GM21825 (cell line): ENCODE data around the gene CAND2.

Experiments used
- ATAC-seq: cut with Tn5 transposase; IDR thresholded peaks from one replicate; pipeline ENCODE4 v1.9.1; 2021; ENCODE audit warnings: mild to moderate bottlenecking, moderate library complexity; ENCODE audit not compliant: unreplicated experiment

Gene CAND2

DNA sequence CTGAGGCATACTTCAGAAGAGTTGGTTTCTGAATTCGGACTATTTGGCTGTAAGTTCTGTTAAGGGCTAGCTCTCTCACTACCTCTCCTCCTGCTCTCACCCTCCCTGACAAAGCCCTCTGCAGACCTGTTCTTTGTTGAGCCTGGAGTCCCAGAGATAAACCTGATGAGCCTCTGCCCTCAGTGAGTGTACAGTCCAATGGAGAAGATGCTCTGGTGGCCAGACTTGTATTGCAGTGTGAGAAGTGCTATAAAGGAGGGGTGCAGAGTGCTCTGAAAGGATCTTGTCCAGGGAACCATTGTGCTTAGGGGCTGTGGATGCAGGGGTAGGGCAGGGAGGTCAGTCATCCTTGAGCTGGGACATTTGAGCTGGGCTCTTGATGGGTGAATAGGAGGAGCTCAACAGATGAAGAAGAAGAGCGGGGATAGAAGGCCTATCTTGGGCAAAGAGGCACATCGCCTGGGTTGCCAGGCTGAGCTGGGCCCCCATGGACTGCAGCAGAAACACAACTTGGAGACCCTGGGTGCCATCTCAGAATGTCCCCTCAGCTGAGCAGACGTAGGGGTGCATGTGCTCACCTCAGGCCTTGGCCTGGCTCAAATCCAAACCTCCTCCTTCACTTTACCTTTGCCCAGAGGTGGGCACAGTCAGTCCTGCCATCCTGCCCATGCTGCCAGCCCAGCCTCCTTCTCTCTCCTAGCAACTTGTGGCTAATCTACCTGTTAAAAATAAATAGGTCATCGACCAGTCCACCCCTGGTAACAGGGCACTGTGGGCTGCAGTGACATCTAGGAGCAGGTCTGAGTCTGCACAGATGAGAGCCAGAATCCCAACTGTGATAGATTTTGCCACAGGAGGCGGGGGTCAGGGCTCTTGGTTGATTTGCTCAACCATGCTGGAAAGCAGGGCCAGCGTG, 3.3 kb downstream of the CAND2 start:
- no peak for ATAC-seq

DNA sequence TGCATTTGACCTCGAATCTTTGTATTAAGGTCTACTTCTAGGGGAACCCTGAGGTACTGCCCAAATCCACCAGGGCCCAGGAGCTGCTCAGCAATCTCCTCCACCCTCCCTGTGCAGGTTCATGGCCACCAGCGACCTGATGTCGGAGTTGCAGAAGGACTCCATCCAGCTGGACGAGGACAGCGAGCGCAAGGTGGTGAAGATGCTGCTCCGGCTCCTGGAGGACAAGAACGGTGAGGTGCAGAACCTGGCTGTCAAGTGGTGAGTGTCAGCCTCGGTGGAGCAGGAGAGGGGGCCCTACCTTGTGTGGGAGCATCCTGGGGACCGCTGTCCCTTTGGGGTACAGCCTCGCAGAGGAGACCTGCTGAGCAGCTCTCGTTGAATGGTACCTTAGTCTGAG, 6.9 kb downstream of the CAND2 start:
- ATAC-seq, result no peak

DNA sequence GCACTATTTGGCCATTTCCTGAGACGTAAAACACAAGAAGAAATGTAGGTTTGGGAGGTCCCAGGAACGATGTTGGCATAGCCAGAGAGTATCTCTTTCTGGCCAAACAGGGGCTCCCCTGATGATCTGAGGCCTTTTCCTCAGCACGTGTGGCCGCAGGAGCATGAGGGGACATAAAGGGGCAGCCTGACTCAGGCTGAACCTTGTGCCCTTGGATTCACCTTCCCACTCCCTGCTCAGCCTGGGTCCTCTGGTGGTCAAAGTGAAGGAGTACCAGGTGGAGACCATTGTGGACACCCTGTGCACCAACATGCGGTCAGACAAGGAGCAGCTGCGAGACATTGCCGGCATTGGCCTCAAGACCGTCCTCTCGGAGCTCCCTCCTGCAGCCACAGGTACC, 10.6 kb downstream of the CAND2 start:
- no peak for ATAC-seq

DNA sequence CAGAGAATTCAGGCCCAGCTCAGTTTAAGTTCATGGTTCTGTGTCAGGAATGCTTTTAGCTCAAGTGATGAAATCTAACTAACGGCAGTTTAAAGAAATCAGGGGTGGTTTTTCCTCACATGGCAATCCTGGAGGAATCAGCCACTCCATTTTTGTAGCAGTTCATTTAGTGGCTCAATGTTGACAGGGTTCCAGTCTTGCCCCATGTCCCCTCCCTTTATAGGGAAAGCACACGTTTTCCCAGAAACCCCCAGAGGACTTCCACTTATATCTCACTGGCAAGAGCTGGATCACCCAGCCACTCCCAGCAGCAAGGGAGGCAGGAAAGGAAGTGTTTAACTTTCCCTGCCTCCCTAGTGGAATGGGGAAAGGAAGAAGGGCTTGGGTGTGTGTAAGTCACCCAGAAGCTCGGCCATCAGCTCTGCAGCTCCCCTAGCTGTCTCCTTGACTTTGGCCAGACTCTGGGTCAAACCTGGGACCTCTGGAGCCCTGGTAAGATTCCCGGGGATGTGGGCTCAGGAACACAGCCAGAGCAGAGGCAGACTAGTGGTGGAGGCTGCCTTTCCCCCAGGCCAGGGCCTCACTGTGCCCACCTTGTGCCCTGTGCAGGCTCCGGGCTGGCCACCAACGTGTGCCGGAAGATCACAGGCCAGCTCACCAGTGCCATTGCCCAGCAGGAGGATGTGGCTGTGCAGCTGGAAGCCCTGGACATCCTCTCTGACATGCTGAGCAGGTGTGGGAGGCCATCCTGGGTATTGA, 11.3 kb downstream of the CAND2 start:
- ATAC-seq, result no peak

DNA sequence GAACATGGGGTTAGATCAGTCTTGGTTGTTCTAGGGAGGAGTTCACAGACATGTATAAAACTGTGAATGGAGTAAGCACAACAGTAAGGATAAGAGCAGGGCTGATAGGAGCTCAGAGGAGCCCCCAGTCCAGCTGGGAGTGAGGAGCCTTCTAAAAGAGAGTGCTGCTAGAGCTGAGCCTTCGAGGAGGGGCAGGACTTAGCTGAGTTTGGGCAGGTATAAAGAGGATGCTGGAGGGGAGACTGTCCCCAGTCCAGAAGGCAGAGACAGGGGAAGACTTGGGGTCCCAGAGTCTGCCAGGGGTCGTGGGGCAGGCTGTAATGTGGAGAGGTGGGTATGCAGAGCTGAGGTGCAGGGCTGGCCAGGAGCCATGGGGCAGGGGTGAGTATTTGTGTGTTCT, 12.1 kb downstream of the CAND2 start:
- ATAC-seq, result no peak

DNA sequence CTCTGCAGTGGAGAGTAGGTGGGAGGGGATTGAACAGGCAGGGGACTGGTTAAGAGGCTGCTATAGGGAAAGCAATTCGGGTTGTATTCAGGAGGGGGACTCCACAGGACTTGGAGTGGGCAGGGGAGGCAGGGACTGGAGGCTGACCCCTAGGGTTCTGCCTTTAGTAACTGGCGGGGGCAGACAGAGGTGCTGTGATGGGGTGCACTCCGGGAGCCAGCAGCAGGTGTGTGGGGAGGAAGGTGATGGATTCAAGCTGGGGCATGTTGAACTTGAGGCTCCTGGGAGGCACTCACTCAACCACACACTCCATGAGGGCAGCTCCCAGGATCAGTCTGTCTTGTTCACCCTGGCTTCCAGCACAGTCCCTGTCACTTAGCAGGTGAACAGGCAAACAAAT, 12.5 kb downstream of the CAND2 start:
- no peak for ATAC-seq

DNA sequence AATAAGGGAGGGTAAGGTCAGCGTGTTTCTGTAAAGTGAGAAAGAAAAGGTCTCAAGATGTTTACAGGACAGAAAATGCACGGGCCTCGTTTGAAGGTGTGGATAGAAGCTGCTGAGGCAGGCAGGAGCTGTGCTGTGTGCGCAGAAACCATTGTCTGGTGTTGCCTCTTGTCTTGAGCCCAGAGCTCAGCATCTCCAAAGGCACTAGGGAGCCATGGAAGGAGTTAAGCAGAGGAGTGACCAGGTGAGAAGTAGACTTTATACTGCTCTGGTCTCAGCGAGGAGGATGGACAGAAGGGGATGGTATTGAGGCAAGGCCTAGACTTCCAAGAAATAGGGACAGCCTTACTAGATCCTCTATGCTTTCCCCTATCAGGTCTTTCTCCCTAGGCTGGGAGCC, 13.0 kb downstream of the CAND2 start:
- ATAC-seq, result no peak

DNA sequence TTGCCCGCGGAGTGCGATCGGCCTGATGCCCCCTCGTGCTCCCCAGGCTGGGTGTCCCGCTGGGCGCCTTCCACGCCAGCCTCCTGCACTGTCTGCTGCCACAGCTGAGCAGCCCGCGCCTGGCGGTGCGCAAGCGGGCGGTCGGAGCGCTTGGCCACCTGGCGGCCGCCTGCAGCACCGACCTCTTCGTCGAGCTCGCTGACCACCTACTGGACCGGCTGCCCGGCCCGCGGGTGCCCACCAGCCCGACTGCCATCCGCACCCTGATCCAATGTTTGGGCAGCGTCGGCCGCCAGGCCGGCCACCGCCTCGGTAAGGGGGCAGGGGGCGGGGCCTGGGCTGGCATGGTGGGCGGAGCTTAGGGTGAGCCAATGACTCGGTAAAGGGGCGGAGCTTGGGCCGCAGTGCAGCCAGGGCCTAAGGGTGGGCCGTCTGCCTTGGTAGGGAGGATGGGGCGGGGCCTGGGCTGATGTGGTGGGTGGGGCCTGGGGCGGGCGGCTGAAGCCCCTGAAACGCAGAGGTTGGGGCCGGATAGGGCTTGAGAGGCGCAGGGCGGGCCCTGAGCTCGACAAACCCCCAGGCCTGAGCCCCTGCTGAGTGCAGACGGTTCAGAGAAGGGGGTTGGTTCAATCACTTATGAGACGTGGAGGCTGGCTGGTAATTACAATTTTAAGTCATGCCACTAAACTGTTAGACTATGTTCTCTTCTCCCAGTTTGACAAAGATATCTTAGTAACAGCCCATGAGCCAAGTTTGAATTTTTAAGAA, 13.7 kb downstream of the CAND2 start:
- ATAC-seq, result peak; percentile 99

DNA sequence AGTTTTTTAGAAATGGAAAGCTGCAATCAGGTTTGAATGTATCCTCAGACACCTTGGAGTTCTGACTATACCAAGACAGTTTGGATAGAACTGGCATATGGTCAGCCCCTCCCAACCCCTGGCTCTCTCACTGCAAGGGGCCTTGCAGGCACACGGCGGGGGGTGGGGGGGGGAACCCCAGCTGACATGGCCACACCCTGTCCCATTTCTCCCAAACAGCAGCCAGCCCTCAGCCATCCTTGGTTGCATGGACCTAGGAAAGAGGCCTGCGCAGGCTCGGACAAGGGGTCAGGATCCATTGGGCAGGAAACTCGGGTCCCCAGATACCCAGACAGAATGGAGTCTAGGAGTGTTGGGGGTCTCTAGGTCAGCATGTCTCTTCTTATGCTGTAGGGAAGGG, 14.5 kb downstream of the CAND2 start:
- ATAC-seq, result no peak

DNA sequence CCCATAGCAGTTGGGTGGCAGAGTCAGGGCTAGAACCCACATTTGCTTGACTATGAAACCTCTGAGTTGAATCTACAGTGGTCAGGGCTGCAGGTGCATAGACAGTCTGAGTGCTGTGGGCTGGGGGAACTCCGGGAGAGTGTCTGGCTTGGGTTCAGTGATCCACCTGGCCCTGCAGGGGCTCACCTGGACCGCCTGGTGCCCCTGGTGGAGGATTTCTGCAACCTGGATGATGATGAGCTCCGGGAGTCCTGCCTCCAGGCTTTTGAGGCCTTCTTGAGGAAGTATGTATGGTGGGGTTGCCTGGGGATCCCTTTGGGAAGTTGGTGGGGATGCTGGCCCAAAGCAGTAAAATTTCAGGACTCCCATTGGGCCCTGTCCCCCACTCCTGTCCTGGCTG, 16.3 kb downstream of the CAND2 start:
- no peak for ATAC-seq

DNA sequence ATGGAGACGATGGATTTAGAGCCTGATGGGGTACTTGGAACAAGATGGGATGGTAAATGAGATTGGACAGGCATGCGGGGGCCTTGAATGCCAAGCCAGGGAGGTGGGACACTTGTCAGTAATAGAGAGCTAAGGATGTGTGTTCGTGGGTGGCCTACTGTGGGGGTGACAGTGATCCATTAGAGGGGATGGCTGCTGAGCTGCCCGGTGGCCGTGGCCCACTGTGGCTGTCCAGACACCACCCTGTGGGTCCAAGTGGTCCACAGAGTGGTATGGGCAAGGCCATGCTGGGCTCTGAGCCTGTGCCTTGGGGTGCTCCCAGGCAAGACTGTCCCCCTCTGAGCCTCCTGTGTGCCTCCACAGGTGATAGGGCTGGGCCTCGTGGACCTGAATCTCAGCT, 17.5 kb downstream of the CAND2 start:
- ATAC-seq, result no peak

DNA sequence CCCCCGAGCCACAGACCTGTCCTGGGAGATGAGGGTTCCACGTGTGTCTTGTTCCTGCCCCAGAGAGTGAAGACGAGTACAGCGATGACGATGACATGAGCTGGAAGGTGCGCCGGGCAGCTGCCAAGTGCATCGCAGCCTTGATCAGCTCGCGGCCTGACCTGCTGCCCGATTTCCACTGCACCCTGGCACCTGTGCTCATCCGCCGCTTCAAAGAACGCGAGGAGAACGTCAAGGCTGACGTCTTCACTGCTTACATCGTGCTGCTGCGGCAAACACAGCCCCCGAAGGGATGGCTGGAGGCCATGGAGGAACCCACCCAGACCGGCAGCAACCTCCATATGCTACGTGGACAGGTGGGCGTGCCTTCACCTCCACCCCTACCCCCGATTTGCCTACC, 18.6 kb downstream of the CAND2 start:
- ATAC-seq, result no peak

DNA sequence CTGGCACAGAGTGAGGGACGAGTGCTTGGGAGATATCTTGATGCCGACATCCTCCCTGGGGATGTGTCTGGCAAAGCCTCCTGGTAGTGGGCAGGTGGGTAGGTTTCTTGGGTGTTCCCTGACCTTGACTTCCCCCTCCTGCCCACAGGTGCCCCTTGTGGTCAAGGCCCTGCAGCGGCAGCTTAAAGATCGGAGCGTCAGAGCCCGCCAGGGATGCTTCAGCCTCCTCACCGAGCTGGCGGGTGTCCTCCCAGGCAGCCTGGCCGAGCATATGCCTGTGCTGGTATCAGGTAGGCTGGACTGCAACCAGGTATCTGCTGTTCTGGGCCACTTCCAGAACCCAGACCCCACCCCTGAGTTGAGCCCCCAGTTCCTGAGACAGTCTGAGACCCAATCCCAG, 19.2 kb downstream of the CAND2 start:
- no peak for ATAC-seq

DNA sequence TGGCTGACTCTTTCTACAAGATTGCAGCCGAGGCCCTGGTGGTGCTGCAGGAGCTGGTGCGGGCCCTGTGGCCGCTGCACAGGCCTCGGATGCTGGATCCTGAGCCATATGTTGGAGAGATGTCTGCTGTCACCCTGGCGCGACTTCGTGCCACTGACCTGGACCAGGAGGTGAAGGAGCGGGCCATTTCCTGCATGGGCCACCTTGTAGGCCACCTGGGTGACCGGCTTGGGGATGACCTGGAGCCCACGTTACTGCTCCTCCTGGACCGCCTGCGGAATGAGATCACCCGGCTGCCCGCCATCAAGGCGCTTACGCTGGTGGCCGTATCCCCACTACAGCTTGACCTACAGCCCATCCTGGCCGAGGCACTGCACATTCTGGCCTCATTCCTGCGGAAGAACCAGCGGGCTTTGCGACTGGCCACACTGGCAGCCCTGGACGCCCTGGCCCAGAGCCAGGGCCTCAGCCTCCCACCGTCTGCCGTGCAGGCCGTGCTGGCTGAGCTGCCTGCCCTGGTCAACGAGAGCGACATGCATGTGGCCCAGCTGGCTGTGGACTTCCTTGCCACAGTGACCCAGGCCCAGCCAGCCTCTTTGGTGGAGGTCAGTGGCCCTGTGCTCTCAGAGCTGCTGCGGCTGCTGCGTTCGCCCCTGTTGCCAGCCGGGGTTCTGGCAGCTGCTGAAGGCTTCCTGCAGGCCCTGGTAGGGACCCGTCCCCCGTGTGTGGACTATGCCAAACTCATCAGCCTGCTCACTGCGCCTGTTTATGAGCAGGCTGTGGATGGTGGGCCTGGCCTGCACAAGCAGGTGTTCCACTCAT, 20.3 kb downstream of the CAND2 start:
- no peak for ATAC-seq

DNA sequence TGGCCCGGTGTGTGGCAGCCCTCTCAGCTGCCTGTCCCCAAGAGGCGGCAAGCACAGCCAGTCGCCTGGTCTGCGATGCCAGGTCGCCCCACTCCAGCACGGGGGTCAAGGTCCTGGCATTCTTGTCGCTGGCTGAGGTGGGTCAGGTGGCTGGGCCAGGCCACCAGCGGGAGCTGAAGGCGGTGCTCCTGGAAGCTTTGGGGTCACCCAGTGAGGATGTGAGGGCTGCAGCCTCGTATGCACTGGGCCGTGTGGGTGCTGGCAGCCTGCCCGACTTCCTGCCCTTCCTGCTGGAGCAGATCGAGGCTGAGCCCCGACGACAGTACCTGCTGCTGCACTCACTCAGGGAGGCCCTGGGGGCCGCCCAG, 20.8 kb downstream of the CAND2 start:
- no peak for ATAC-seq

DNA sequence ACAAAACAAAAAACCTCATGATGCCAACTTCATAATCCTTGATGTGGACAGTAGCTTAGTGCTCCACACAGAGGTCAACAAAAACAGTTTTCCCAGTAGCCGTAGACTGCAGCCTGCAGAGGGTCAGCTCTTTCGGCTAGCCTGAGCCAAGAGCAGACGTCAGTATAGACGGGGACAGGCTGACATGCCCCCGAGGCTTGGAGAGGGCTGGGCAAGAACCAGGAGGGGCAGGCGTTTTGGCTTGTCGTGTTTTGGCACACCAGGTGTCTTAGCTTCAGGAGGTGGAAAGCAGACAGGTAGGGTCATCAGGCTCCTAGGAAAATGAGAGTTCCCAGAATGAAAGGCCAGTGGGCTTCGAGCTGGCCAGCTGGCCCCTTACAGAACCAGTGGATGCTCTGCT, 21.8 kb downstream of the CAND2 start:
- no peak for ATAC-seq

DNA sequence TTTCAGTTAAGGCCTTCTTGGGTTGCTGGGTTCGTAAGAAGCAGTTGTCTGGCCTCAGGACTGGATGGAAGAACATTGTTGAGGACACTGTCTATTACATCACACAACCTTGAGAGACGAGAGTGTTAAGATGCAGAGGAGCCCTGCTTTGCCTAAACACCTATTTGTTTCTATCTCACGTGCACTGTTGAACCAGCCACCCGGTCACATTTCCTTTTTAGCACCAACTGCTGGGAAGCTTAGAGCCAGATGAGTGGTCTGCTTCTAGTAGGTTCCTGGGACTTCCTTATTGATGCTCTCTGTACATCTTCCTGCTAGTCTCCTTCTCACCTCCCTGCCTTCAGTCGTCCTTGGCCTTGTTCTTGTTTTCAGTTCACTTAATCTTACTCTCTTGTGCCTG, 22.3 kb downstream of the CAND2 start:
- ATAC-seq, result no peak

DNA sequence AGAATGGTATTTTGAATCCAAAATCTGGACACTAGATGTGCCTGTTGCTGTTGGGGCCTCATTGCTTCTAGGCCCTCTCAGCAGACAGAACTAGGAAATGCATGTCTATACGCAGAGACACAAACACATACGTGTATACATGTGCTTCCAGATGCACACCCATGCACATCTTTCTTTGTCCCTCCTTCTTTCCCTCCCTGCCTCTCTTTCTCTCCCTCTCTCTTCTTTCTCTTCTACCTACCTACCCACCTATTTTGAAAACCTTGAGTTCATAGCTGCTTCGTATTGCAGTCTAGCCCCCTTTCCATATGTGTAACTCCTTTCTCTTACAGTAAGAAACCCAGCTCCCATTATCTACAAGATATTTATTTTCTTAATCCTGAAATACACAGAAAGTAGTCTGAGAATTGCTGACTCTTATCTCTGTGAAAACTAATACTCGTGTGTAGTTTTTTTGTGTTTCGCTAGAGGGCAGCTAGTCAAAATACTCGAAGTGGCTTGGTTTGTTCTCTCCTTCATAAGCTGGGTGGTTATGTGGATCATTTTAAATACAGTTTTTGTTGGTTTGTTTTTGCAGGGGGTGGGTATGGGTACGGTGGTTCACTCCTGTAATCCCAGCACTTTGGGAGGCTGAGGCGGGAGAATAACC, 26.4 kb downstream of the CAND2 start:
- ATAC-seq, result no peak

DNA sequence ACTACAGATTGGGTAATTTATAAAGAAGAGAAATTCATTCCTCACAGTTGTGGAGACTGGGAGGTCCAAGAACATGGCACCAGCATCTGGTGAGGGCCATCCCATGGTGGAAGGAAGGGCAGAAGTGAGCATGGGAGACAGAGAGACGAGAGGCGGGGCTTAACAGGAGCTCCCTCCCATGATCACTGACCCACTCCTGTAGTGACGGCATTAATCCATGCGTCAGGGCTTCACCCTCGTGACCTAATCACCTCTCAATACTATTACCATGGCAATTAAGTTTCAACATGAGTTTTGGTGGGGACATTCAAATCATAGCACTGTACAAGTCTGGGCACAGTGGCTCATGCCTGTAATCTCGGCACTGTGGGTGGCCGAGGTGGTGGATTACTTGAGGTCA, 27.8 kb downstream of the CAND2 start:
- ATAC-seq, result no peak

DNA sequence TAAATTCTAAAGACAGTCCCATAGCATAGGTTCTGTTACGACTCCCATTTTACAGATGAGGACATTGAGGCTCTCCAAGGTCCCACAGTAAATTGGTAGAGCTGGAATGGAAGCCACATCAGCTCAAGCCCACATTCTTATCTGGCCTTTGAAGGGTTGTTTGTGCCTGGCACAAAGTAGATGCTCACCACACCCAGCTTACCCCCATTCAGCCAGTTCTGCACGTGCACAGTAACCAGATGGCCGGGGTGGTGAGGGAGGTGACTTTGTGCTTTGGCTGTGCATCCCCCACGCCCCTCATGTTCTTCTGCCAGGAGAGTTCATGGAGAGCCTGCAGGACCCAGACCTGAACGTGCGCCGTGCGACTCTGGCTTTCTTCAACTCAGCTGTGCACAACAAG, 28.7 kb downstream of the CAND2 start:
- ATAC-seq, result no peak
